ENCODE results near the gene LCN1.

The LCN1 gene

GRCh38 chr9:135520916-135521607 lies at the start of gene LCN1:
TSS of gene LCN1 (plus strand) at chr9:135521440. CDS start at chr9:135521498, 58 bp downstream.
- no peak for DNase-seq

DNA sequence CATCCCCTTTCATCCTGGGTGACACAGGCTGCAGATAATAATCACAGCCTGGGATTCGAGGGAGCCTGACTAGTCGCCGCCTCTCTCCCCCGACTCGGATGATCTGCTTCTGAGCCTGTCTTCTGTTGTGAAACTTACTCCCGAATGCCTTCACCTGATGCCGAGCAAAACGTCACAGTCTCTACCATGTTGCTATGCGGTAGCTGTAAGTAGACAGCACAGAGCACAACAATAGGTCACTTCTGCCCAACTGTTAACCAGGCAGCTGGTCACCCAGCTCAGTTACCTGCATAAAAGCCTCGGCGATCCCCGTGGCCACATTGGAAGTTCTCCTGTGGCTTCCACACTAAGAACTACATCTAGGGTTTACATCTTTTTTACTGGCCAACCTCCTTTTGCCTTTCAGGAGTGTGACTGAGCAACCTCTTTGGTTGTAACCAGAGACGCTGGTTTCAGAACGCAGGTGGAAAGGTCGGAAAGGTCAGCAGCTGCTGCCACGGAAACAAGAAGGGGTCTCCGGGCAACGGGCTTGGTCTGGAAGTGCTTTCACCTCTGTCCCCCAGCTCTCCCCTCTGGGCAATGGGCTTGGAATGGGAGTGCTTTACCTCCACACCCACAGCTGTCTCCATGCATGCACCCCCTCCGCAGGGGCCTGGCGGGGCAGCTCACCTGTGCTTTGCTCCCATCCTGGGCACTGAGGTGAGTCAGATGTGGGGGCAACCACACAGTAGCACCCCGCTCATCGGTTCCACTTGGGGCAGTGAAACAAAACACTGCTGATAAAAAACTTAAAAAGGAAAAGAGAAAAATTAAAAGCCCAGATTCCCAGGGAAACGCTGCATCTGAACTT lies 49.2 kb upstream of the LCN1 start:
- DNase-seq: no peak

- no peak for DNase-seq
Measured at GRCh38 chr9:135473972-135474543, 47.2 kb upstream of the LCN1 start.

DNA sequence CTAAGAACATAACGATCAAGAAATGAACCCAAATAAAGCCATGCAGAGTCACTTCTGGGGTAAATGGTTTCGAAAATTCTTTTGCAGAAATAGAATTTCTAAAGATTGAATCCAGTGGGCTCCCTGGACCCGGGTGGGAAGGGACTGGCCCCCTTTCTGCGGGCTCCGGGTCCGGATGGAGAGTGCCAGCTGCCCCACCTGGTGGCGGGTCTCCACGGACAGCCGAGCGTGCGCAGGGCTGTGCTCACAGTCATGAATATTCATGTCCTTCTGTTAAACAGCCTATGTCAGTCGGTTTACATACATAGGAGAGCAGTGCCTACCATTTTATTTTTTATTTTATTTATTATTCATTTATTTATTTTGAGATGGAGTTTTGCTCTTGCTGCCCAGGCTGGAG lies 46.3 kb upstream of the LCN1 start:
- DNase-seq: peak; percentile 30

- DNase-seq: no peak
Measured at GRCh38 chr9:135476561-135477355, 44.5 kb upstream of the LCN1 start.

- no peak for DNase-seq
Measured at GRCh38 chr9:135478191-135478590, 43.0 kb upstream of the LCN1 start.

DNA sequence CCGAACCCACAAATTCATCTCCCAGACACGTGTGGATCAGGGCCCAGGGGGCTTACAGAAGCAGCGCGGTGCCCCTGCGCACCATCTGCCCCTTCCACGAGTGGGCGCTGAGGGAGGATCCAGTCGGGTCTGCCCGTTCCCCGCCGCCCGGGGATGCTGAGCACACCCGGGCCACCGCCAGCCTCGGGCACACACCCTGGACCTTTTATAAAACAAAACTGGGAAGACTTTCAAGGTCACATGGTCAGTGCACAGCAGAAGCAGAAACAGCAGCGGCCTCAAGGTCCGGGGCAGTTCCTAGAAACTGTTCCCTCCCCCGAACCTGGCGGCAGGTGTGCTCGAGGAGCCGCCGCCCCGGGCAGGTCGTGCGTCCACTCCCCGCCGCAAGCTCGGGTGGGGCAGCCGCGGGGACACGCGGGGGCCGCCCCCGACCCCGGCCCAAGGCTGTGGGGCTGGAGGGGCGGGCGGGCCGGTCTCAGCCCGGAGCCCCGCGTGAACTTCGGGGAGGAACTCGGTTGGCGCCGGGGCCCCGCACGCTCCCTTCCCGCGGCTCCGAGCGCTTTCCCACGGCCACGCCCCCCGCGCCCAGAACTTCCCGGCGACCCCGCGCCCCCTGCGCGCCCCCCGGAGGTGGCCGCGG lies 42.3 kb upstream of the LCN1 start:
- no peak for DNase-seq

DNA sequence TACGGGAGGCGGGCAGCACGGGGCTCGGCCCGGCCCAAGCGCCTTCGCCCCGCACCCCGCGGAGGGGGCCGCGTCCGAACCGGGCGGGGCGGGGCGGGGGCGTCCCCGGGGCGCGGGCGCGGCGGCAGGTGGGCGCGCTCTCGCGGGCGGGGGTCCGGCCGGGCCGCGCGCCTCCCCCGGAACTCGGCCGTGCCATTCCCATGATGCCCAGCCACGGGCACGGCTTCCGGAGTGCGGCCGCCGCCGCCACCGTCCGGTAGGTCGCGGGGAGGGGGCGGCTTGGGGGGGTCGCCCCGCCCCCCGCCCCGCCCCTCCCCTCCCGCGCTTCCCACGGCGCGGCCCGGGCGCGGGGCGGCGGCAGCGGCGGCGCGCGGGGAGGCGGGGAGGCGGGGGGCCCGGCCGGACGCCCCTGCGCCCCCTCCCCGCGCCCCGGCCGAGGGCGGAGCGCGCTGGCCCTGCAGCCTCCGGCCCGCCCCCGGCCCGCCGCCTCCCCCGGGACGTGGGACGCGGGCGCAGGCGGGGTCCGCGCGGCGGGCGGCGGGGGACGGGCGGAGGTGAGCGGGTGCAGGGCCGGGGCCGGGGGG lies 41.7 kb upstream of the LCN1 start, which contains the start of gene PPP1R26:
Gene PPP1R26, plus strand, starts transcription at position 314 of the 584 bp plus-strand sequence. CDS start 4,729 bp downstream, outside the sequence.
- no peak for DNase-seq

DNA sequence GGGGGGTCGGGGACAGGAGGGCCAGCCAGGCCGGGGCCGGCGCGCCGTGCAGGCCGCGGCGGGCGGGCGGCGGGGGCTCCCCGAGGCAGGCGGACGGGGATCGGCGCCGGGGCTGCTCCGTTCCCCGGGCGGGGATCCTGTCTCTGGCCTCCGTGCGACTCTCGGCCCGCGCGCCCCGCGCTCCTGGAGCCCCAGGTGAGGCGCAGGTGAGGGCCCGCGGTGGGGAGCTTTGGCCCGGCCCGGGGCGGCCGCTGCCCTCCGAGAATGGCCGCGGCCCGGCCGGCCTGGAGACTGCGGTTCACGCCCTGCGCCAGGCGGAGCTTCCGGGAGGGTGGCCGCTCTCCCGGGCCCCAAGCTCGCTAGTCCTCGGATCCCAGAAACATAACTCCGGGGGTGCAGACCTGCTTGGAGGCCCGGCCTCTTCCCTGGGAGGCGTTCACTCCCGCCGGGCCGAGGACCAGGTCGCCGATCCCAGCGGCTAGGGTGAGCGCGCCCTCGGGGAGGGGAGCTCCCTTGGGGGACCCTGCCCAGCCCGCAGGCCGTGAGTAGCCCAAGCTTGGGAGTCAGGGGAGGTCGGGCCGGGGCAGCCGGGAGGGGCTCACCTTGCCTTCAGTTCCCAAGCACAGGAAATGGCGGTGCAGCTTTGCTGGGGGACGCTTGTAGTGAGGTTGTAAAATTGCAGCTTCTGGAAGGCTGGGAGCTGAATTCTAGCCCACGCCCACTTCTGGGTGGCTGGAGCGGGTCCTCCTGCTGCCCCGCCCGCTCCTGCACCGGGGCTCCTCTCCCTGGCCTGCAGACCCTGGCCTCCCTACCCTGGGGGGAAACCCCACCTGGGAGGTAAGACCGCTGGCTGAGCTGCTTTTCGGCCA lies 40.9 kb upstream of the LCN1 start:
- DNase-seq: no peak

- DNase-seq: no peak
Measured at GRCh38 chr9:135480940-135481310, 40.3 kb upstream of the LCN1 start.

GRCh38 chr9:135482015-135482754 lies 39.1 kb upstream of the LCN1 start:
- DNase-seq: no peak

GRCh38 chr9:135484460-135485277 lies 36.6 kb upstream of the LCN1 start:
- DNase-seq: no peak

DNA sequence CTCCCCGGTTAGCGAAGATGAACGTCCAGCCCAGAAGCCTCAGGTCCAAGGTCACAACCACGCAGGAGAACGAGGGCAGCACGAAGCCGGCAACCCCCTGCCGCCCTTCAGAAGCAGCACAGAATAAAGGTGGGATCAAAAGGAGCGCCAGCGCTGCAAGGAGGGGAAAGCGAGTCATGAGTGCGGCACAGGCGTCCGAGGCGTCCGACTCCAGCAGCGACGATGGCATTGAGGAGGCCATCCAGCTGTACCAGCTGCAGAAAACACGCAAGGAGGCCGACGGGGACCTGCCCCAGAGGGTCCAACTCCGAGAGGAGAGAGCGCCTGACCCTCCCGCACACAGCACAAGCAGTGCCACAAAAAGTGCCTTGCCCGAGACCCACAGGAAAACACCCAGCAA lies 35.9 kb upstream of the LCN1 start:
- no peak for DNase-seq

DNA sequence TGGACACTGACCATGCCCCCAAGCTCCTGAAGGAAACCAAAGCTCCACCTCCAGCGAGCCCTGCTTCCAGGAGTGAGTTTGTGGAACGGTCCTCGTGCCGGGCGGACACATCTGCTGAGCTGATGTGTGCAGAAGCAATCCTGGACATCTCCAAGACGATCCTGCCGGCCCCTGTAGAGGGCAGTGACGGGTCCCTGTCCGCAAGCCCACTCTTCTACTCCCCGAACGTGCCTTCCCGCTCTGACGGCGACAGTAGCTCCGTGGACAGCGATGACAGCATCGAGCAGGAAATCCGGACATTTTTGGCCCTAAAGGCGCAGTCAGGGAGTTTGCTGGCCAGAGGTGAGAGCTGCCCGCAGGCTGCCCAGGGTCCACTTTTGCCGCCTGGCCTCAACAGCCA lies 35.4 kb upstream of the LCN1 start:
- no peak for DNase-seq

- no peak for DNase-seq
Measured at GRCh38 chr9:135486267-135487065, 34.8 kb upstream of the LCN1 start.

- DNase-seq: no peak
Measured at GRCh38 chr9:135487281-135488012, 33.8 kb upstream of the LCN1 start.

DNA sequence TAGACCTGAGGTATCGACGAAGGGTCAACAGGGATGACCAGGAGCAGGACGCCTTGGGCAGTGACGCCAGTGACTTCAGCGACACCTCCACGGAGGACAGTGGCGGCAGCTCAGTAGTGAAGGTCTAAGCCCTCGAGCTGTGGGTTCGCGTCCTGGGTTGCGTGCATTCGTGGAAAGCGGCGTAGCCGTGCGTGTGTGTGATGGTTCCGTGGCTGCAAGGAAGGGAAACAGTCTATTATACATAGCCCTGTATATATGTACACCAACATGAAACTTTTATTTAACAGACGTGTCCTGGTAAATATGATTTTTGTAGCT lies 33.3 kb upstream of the LCN1 start:
- DNase-seq: no peak

- no peak for DNase-seq
Measured at GRCh38 chr9:135488527-135488926, 32.7 kb upstream of the LCN1 start.
